Stimulated activated naive B cell treated with anti-CD40 and anti-IgM and Interleukin-4, amounts not matched to agents 10 μg/mL and 1 μg/mL and 100 μg/mL, for 72 hours (primary cell): ENCODE data around the gene SLC44A1.

Source experiments
- ATAC-seq, 2 donors: fragments of 150-1000 bp; cut with Tn5 transposase; replicated peaks; 2 replicates each; pipeline ENCODE4 v1.10.0; 2021; ENCODE audit warnings: moderate library complexity in 1 of 2
- DNase-seq: peaks from one replicate; pipeline ENCODE4 v3.0.0; 2021
- H3K27ac Mint-ChIP-seq: one replicate; pipeline ENCODE4 v1.8.0; 2022; ENCODE audit warnings: mild to moderate bottlenecking, mixed read lengths
- H3K27me3 Mint-ChIP-seq, 2 donors: one replicate each; pipeline ENCODE4 v1.8.0; 2022; ENCODE audit warnings: mixed read lengths in 2 of 2
- H3K36me3 Mint-ChIP-seq, 2 donors: one replicate each; pipeline ENCODE4 v1.8.0; 2022; ENCODE audit warnings: mixed read lengths in 2 of 2, mild to moderate bottlenecking in 1 of 2
- H3K4me1 Mint-ChIP-seq, 2 donors: one replicate each; pipeline ENCODE4 v1.8.0; 2022; ENCODE audit warnings: mixed read lengths in 2 of 2, mild to moderate bottlenecking in 1 of 2
- H3K4me3 Mint-ChIP-seq, 2 donors: one replicate each; pipeline ENCODE4 v1.8.0; 2022; ENCODE audit warnings: mild to moderate bottlenecking in 2 of 2, mixed read lengths in 2 of 2, moderate library complexity in 1 of 2
- H3K9me3 Mint-ChIP-seq, 2 donors: one replicate each; pipeline ENCODE4 v1.8.0; 2022; ENCODE audit warnings: mixed read lengths in 2 of 2, mild to moderate bottlenecking in 1 of 2

SLC44A1 gene

DNA sequence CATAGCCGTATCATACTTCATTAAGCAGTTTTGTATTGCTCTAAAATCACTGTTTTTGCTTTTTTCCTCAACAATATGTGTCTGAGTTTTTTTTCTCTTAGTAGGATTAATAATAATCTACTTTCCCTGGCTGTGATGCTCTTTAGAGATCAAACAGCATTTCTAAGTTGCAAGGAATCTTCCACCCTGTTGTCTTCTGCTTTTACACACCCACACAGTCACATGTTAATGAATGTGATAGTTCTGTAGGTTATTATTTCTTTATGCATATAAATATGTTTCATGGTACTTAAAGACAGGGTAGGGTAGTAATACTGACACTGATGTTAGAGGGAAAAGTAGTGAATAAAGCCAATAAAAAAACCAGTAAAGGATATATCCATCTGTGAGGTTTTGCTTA, 29.3 kb downstream of the SLC44A1 start:
- H3K4me1 Mint-ChIP-seq, result peaks cover 7 to 10% of the 10 kb centered on the region in 2 donors
- ATAC-seq (no peak), DNase-seq (no peak)
- H3K36me3 Mint-ChIP-seq, result no peaks in the 10 kb centered on the region
- no peak overlapping the region for H3K27ac Mint-ChIP-seq
- H3K27me3 Mint-ChIP-seq, result no peaks in the 10 kb centered on the region
- no peak overlapping the region for H3K4me3 Mint-ChIP-seq
- H3K9me3 Mint-ChIP-seq, result no peaks in the 10 kb centered on the region

DNA sequence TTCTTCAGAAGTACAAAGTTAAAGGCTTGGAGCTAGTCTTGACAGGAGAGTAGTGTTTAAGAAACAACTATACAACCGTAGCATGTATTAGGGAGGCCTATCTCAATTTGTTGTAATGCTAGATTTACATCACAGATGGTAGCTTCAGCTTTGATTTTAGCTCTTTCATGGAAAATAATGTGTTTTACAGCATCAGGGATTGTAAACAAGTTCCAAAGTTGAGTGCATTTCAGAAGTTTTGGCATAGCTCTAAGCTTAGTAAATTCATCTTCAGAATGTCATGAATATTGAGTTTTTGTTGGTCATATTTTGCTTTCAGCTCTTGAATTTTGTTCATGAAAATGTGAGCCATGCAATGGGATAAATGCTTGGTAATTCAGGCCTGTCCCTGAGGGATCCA, 30.7 kb downstream of the SLC44A1 start:
- H3K9me3 Mint-ChIP-seq, result no peaks in the 10 kb centered on the region
- H3K36me3 Mint-ChIP-seq, result peaks cover 0 to 1% of the 10 kb centered on the region in 2 donors
- H3K4me1 Mint-ChIP-seq, result peaks cover 3 to 6% of the 10 kb centered on the region in 2 donors
- H3K4me3 Mint-ChIP-seq, result no peak overlapping the region
- ATAC-seq (no peak), DNase-seq (no peak)
- no peak overlapping the region for H3K27ac Mint-ChIP-seq
- no peaks in the 10 kb centered on the region for H3K27me3 Mint-ChIP-seq

DNA sequence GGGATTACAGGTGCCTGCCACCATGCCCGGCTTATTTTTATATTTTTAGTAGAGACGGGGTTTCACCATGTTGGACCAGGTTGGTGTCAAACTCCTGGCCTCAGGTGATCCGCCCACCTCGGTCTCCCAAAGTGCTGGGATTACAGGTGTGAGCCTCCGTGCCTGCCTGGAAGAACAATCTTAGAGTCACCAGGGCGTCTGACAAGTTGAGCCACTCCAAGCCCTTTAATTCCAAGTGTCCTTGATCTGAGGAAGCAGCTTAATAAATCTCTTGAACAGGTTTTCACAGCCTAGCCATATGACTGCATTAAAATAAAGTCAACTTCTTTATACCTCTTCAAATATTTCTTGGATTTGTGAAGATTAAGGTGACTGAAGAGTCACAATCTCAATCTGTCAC, 31.5 kb downstream of the SLC44A1 start:
- ATAC-seq (no peak), DNase-seq (no peak)
- H3K4me1 Mint-ChIP-seq, result peaks cover 5 to 6% of the 10 kb centered on the region in 2 donors
- H3K36me3 Mint-ChIP-seq, result peaks cover 1 to 3% of the 10 kb centered on the region in 2 donors
- no peak overlapping the region for H3K4me3 Mint-ChIP-seq
- no peaks in the 10 kb centered on the region for H3K9me3 Mint-ChIP-seq
- H3K27ac Mint-ChIP-seq, result no peak overlapping the region
- no peaks in the 10 kb centered on the region for H3K27me3 Mint-ChIP-seq

DNA sequence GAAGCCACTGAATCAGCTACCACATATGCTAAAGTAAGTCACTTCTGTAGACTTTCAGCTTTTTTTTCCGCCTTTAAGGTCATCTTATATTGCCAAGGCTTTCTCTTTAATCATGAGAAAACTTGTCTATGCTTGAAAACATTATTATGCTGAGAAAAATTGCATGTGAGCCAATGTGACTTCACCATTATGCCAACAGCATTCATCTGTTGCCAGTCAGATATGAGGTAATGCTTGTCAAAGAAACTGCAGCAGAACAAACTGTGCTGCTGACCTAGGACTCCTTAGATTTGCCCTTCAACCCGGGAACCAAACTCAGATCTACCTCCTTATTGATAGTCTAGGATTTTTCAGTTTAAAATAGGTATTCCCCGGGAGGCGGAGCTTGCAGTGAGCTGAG, 34.3 kb downstream of the SLC44A1 start:
- ATAC-seq (no peak), DNase-seq (no peak)
- H3K4me3 Mint-ChIP-seq, result no peak overlapping the region
- no peaks in the 10 kb centered on the region for H3K27me3 Mint-ChIP-seq
- no peak overlapping the region for H3K27ac Mint-ChIP-seq
- H3K9me3 Mint-ChIP-seq, result no peaks in the 10 kb centered on the region
- peaks cover 1 to 3% of the 10 kb centered on the region in 2 donors for H3K36me3 Mint-ChIP-seq
- peaks cover 1 to 9% of the 10 kb centered on the region in 2 donors for H3K4me1 Mint-ChIP-seq

DNA sequence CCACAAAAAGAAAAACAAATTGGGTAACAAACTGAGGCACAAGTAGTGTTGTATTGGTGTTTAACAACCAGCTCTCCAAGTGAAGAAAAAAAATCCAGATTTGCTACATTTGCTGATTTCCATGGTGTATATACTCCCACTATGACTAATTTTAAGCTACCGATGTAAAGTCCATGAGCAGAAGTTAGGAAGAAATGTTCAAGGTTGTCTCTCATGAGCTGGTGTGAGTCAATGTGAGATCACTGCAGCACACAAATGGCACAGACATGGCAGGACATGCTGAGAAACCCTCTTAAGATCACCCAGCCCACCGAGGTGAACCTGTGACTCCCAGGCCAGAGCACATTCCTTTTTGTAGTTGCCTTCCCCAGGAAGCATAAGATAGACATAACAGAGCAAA, 36.2 kb downstream of the SLC44A1 start:
- DNase-seq (no peak), ATAC-seq (no peak)
- H3K4me3 Mint-ChIP-seq, result no peak overlapping the region
- no peaks in the 10 kb centered on the region for H3K9me3 Mint-ChIP-seq
- H3K4me1 Mint-ChIP-seq, result peaks cover 6 to 10% of the 10 kb centered on the region in 2 donors
- peaks cover 3% of the 10 kb centered on the region in 2 donors for H3K36me3 Mint-ChIP-seq
- no peak overlapping the region for H3K27ac Mint-ChIP-seq
- no peaks in the 10 kb centered on the region for H3K27me3 Mint-ChIP-seq

DNA sequence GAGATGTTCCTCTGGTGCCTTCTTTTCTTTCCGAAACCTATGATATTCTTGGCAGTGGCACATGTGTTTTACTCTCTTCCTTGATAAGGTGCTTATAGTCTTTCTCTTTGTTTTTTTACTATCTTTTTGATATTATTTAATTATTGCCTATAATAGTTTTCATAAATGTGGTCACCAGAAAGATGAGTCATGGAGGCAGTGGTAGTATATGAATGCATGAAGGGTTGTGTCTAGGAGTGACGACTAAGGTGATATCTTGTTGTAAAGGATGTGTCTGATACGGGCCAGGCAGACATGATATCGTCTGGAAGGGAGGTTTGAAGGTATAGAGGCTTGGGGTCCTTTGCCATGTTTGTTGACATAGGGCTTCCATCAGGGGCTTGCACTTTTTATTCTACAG, 36.8 kb downstream of the SLC44A1 start:
- Mint-ChIP-seq H3K4me1 (peaks cover 7 to 10% of the 10 kb centered on the region in 2 donors), H3K36me3 (peaks cover 3 to 5% of the 10 kb centered on the region in 2 donors), H3K27me3 (no peaks in the 10 kb centered on the region), H3K27ac (peak overlapping the region; percentile 10), H3K9me3 (peaks cover 0 to 1% of the 10 kb centered on the region in 2 donors), H3K4me3 (no peak overlapping the region)
- ATAC-seq (no peak), DNase-seq (no peak)

DNA sequence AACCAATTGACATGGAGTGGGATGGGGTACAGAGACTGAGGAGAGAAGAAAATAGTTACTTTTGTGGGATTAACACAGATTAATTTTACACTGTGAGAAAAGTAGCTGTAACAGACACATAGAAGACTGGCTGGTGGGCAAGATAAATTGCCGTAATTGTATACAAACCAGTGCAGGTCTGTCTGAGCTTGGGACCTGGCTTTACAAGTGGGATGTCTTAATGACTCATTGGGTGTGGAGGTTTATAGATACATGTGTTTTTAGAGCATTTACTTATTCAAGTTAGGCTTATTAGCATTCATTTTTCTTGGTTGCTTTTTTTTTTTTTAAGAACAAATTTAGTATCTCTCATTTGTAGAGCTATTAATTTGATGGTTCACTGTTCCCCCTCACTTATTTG, 37.5 kb downstream of the SLC44A1 start:
- no peak for ATAC-seq
- Mint-ChIP-seq H3K27me3 (no peaks in the 10 kb centered on the region), H3K9me3 (peaks cover 0 to 1% of the 10 kb centered on the region in 2 donors), H3K4me1 (peaks cover 7 to 10% of the 10 kb centered on the region in 2 donors), H3K4me3 (no peak overlapping the region), H3K27ac (no peak overlapping the region), H3K36me3 (peaks cover 3 to 5% of the 10 kb centered on the region in 2 donors)
- DNase-seq, result no peak

DNA sequence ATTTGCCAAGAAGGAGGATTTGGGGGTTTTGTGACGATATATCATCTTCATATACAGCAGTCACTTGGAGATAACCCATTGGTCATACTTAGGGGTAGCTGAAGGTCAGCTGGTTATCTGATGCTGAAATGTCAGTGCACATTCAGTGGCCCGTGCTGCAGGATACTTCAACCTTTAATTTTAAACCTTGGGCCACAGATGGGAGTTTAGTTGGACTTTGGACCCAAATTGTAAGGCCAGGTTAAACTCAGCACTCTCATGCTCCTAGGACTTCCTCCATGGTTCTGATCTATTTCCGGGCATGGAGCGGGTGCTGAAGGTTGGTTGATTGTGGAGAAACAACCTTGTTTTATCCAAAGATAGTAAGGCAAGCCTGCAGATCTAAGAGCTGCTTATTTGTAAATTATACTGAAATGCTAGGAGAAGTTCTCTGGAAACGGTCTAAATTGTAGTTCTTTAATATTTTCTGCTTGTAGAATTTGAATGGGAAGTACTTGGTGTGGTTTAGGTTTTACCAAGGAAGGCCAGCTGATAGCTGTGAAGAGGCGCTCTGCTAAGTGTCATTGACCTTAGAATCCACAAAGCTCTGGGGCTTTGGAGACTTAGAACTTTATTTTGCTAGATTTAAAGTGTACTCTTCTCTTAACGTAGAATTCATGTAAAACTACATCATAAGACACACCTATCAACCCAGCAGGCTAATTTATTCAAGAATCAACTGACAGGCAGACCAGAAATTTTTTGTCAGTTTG, 38.6 kb downstream of the SLC44A1 start:
- Mint-ChIP-seq H3K27me3 (no peaks in the 10 kb centered on the region), H3K4me3 (no peak overlapping the region), H3K36me3 (peaks cover 3 to 5% of the 10 kb centered on the region in 2 donors), H3K27ac (no peak overlapping the region), H3K4me1 (peaks cover 7 to 10% of the 10 kb centered on the region in 2 donors), H3K9me3 (peaks cover 0 to 1% of the 10 kb centered on the region in 2 donors)
- ATAC-seq, result peak in 1 of 2 donors; percentile 52
- no peak for DNase-seq

DNA sequence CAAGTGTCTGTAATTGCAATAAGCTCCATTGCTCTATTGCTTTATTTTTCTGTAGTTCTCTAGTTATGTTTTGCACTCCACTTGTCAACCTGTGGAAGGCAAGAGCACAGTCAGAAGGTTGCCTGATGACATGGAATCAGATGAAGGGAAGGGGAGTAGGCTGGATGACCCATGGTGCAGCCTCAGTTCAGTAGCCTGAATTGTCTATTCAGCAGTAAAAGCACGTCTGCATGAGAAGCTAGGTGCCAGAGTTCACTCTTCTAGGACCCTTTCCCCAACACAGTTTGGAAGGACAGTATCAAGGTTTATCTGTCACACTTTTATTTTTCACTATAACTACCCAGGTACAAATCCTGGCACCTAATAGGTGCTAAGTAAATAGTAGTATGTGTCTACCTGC, 39.3 kb downstream of the SLC44A1 start:
- Mint-ChIP-seq H3K9me3 (peaks cover 0 to 1% of the 10 kb centered on the region in 2 donors), H3K36me3 (peaks cover 3 to 5% of the 10 kb centered on the region in 2 donors), H3K4me1 (peaks cover 7 to 10% of the 10 kb centered on the region in 2 donors), H3K4me3 (no peak overlapping the region), H3K27me3 (no peaks in the 10 kb centered on the region), H3K27ac (no peak overlapping the region)
- ATAC-seq (no peak), DNase-seq (no peak)

DNA sequence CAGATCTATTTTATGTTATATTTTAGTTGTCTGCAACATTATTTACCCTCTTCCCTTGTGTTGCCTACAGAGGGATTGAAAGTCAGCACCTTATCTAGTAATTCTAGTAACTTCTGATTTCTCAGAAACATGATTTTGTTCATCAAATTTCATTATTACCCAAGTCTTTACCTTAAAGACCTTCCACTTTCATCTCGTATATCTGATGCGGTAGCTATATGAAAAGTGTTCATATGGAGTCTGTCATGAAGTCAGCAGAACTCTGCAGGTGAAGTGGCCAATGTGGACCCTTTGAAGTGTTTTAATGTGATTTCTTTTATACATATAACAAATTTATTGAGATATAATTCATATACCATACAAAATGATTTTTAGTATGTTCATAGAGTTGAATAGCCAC, 40.0 kb downstream of the SLC44A1 start:
- no peak overlapping the region for H3K27ac Mint-ChIP-seq
- peaks cover 7 to 10% of the 10 kb centered on the region in 2 donors for H3K4me1 Mint-ChIP-seq
- DNase-seq (no peak), ATAC-seq (no peak)
- no peak overlapping the region for H3K4me3 Mint-ChIP-seq
- peaks cover 0 to 1% of the 10 kb centered on the region in 2 donors for H3K9me3 Mint-ChIP-seq
- H3K36me3 Mint-ChIP-seq, result peaks cover 3 to 5% of the 10 kb centered on the region in 2 donors
- no peaks in the 10 kb centered on the region for H3K27me3 Mint-ChIP-seq

DNA sequence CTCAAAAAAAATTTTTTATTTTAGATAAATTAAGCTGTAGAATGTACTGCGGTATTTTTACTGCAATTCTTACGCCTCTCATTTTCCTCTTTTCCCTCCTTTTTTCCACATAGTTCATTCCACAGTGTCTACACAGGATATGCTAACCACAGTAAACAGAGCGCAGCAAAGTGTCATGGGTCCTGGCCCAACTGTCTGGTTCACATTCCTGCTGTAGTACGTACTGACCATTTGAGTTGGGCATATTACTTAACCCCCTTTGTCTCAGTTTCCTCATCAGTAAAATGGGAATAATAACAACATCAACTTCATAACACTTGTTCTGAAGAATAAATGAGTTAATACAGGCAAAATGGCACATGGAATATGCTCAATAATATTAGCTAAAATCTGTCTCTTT, 41.6 kb downstream of the SLC44A1 start:
- no peak for ATAC-seq
- DNase-seq, result no peak
- Mint-ChIP-seq H3K9me3 (peaks cover 0 to 1% of the 10 kb centered on the region in 2 donors), H3K4me3 (no peak overlapping the region), H3K4me1 (peaks cover 7% of the 10 kb centered on the region in 2 donors), H3K27ac (no peak overlapping the region), H3K27me3 (no peaks in the 10 kb centered on the region), H3K36me3 (peaks cover 0 to 3% of the 10 kb centered on the region in 2 donors)

DNA sequence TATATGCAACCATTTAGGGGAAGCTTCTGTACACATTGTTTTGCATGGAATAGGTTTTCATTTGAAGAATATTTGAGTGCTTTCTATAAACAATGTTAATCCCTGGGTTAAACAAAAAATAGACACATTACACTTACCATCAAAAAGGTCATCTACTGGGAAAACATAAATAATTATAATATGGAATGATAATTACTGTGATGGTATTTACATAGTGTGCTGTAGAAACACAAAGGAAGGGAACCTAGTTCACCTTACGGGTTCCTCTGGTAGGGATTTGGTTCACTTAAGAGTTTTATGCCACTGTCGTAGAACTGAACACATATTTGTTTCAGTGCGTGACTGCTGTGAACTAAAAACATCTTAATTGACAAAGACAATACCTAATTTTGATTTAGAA, 44.9 kb downstream of the SLC44A1 start:
- DNase-seq (no peak), ATAC-seq (no peak)
- peaks cover 0 to 1% of the 10 kb centered on the region in 2 donors for H3K9me3 Mint-ChIP-seq
- no peak overlapping the region for H3K27ac Mint-ChIP-seq
- peaks cover 0 to 3% of the 10 kb centered on the region in 2 donors for H3K36me3 Mint-ChIP-seq
- no peaks in the 10 kb centered on the region for H3K27me3 Mint-ChIP-seq
- peaks cover 4 to 9% of the 10 kb centered on the region in 2 donors for H3K4me1 Mint-ChIP-seq
- no peak overlapping the region for H3K4me3 Mint-ChIP-seq

DNA sequence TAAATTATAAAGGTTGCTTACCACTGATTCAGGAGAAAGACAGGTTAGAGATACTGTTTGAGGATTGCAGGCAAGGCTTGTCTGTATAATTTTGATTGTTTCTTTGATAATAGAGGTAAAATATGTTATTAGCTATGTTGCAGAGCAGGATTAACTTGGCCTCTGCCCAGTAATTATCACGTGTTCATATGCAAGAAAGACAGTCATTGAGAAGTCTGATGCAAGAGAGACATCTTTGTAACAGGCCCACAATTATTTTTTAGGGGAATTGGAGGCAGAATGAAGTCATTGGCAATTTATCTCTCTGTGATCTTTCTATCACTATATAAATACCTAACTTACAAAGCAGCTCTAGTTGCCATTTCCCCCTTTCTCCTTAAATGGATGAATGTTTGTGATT, 46.0 kb downstream of the SLC44A1 start:
- no peak for ATAC-seq
- Mint-ChIP-seq H3K27me3 (no peaks in the 10 kb centered on the region), H3K4me3 (no peak overlapping the region), H3K27ac (no peak overlapping the region), H3K4me1 (peaks cover 2 to 9% of the 10 kb centered on the region in 2 donors), H3K36me3 (peaks cover 0 to 2% of the 10 kb centered on the region in 2 donors), H3K9me3 (peaks cover 0 to 1% of the 10 kb centered on the region in 2 donors)
- no peak for DNase-seq

DNA sequence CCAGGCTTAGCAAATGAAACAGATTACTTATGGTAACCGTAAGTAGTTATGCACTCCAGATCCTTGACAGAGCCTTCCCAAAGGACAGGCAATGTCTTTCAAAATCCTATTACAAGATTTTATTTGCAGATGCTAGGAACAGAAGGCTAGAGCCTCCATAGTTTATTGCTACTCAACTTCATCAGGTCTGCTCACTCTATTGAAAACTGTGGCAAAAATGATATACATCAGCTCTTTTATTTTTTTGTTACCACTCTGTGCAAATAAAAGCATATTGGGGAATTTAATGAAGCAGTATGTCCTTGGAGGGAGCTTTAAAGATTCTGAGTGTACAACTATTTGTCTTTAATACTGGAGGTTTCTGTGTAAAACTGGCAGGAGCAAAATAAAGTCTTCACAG, 46.5 kb downstream of the SLC44A1 start:
- H3K4me3 Mint-ChIP-seq, result no peak overlapping the region
- no peak overlapping the region for H3K27ac Mint-ChIP-seq
- H3K27me3 Mint-ChIP-seq, result no peaks in the 10 kb centered on the region
- ATAC-seq, result no peak
- H3K4me1 Mint-ChIP-seq, result peaks cover 0 to 6% of the 10 kb centered on the region in 2 donors
- DNase-seq, result no peak
- peaks cover 0 to 1% of the 10 kb centered on the region in 2 donors for H3K36me3 Mint-ChIP-seq
- H3K9me3 Mint-ChIP-seq, result peaks cover 0 to 1% of the 10 kb centered on the region in 2 donors

DNA sequence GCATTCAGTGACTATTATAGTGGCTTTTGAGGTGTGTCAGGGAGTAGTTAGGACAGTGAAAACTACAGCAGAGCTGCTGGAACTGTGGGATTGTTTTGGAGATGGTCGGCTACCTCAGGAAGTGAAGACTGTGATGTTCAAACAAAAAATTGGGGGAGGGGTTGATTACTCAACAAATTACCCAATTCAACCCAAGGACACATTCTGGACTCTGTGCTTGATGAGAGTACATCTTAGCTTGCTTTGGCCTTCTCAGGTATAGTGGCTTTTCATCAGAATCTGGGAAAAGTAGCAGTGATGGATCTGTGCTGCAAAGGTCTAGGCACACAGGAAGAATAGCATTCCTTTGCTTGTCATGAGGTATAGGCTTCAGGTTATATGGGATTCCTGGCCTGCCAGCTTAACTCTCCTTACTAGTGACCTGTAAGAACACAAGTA, 47.0 kb downstream of the SLC44A1 start:
- ATAC-seq (no peak), DNase-seq (no peak)
- peaks cover 0 to 8% of the 10 kb centered on the region in 2 donors for H3K4me1 Mint-ChIP-seq
- no peak overlapping the region for H3K4me3 Mint-ChIP-seq
- no peaks in the 10 kb centered on the region for H3K27me3 Mint-ChIP-seq
- no peaks in the 10 kb centered on the region for H3K36me3 Mint-ChIP-seq
- H3K9me3 Mint-ChIP-seq, result no peaks in the 10 kb centered on the region
- no peak overlapping the region for H3K27ac Mint-ChIP-seq
